NT2/D1 (cell line): Measurements from ENCODE around the gene MAP2K7.

Source experiments
- DNase-seq: peaks from one replicate; pipeline ENCODE4 v3.0.0-alpha.2; 2011; ENCODE audit warnings: low read depth, low spot score
- H3K27me3 ChIP-seq: 2 replicates; pipeline ENCODE4 v1.6.0; 2011; ENCODE audit warnings: mild to moderate bottlenecking; ENCODE audit not compliant: insufficient read length, insufficient read depth
- H3K36me3 ChIP-seq: 2 replicates; pipeline ENCODE4 v1.6.1; 2011; ENCODE audit warnings: mild to moderate bottlenecking, low read length, mixed read lengths; ENCODE audit not compliant: insufficient read depth, insufficient read length
- H3K4me1 ChIP-seq: 2 replicates; pipeline ENCODE4 v1.5.1; 2011; ENCODE audit not compliant: insufficient read depth, insufficient read length
- H3K4me3 ChIP-seq: 2 replicates; pipeline ENCODE4 v1.5.1; 2011; ENCODE audit warnings: low read depth; ENCODE audit not compliant: insufficient read length
- H3K9ac ChIP-seq: 2 replicates; pipeline ENCODE4 v1.6.0; 2011; ENCODE audit warnings: low read depth; ENCODE audit not compliant: insufficient read length
- H3K9me3 ChIP-seq: 2 replicates; pipeline ENCODE4 v1.5.1; 2011; ENCODE audit warnings: mild to moderate bottlenecking, low read length; ENCODE audit not compliant: insufficient read depth
- SUZ12 ChIP-seq: IDR thresholded peaks from 2 replicates; pipeline ENCODE4 v1.6.1; 2011; ENCODE audit not compliant: insufficient read length, insufficient read depth; ENCODE audit errors: extremely low read depth
- YY1 ChIP-seq: IDR thresholded peaks from 2 replicates; pipeline ENCODE4 v1.6.1; 2011; ENCODE audit not compliant: insufficient read length, insufficient read depth
- ZNF274 ChIP-seq: IDR thresholded peaks from 2 replicates; pipeline ENCODE4 v1.6.1; 2011; ENCODE audit warnings: mild to moderate bottlenecking, low read depth, low read length

MAP2K7 gene

DNA sequence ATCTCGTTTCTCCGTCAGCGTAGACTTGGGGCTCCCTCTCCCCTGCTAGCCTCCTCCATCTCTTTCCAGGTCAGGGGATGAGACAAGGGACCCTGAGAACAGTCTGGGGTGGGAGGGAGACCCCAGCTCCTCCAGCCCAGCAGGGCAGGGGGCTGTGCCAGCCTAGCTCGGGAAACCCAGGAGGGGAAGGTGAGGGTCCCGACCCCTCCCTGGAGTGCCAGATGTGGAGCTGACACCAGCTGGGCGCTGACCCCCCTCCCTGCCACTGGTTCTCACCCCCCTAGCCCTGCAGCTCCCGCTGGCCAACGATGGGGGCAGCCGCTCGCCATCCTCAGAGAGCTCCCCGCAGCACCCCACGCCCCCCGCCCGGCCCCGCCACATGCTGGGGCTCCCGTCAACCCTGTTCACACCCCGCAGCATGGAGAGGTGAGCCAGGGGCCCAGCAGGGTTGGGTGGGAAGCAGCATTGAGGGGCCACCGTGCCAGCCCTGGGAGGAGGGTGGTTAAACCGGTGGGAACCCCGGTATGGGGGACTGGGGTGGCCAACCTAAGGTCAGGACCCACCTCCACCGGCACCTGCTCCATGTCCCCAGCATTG lies 5.9 kb downstream of the MAP2K7 start:
- peaks cover 58% of the 10 kb centered on the region for H3K36me3 ChIP-seq

GRCh38 chr19:7910321-7911161 lies 6.9 kb downstream of the MAP2K7 start:
- no peak overlapping the region for H3K4me3 ChIP-seq
- H3K4me1 ChIP-seq, result peaks cover 14% of the 10 kb centered on the region
- no peak overlapping the region for H3K9ac ChIP-seq
- H3K27me3 ChIP-seq, result peaks cover 8% of the 10 kb centered on the region
- no peaks in the 10 kb centered on the region for H3K9me3 ChIP-seq
- TF ChIP-seq SUZ12, result no peak
- no peak for TF ChIP-seq YY1
- TF ChIP-seq ZNF274, result no peak
- H3K36me3 ChIP-seq, result peaks cover 50% of the 10 kb centered on the region
- DNase-seq, result no peak

More for the DNA sequence above, 5.9 kb downstream of the MAP2K7 start:
- no peak for DNase-seq
- Histone ChIP-seq H3K4me1 (peaks cover 20% of the 10 kb centered on the region), H3K4me3 (no peak overlapping the region), H3K9ac (no peak overlapping the region), H3K27me3 (peaks cover 1% of the 10 kb centered on the region), H3K9me3 (no peaks in the 10 kb centered on the region)
- no peak for TF ChIP-seq ZNF274
- no peak for TF ChIP-seq SUZ12
- no peak for TF ChIP-seq YY1

DNA sequence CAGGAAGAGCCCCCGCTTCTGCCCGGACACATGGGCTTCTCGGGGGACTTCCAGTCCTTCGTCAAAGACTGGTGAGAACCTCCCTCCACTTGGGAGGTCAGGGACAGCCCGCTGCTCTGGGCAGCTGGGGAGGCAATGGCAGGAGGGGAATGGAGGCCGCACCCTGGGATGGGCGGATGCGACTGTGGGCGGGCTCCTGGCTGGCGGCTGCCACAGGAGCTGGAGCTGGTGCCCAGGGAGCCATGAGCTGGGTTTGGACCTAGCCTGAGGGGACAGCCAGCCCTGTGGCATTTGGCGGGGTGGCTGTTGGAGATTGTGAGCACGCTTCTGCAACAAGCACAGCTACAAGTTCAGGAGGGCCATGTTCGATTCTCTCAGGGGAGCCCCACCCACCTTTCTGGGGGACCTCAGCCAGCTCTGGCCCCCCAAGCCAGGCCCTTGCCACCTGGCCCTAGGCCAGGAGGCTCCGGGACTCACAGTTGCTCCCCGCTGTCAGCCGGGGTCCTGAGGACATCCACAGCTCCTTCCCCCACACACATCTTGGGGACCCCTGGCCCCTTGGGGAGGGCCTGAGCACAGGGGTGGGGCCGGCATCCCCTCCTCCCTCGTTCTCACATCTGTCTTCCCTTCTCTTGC lies 7.9 kb downstream of the MAP2K7 start:
- Histone ChIP-seq H3K36me3 (peaks cover 40% of the 10 kb centered on the region), H3K4me1 (peaks cover 13% of the 10 kb centered on the region), H3K27me3 (peaks cover 17% of the 10 kb centered on the region), H3K9ac (no peak overlapping the region), H3K4me3 (no peak overlapping the region), H3K9me3 (no peaks in the 10 kb centered on the region)
- TF ChIP-seq YY1, result no peak
- no peak for TF ChIP-seq SUZ12
- no peak for TF ChIP-seq ZNF274
- DNase-seq, result no peak

GRCh38 chr19:7912144-7912696 lies 8.5 kb downstream of the MAP2K7 start:
- H3K36me3 ChIP-seq, result peaks cover 37% of the 10 kb centered on the region
- H3K4me1 ChIP-seq, result peaks cover 12% of the 10 kb centered on the region

DNA sequence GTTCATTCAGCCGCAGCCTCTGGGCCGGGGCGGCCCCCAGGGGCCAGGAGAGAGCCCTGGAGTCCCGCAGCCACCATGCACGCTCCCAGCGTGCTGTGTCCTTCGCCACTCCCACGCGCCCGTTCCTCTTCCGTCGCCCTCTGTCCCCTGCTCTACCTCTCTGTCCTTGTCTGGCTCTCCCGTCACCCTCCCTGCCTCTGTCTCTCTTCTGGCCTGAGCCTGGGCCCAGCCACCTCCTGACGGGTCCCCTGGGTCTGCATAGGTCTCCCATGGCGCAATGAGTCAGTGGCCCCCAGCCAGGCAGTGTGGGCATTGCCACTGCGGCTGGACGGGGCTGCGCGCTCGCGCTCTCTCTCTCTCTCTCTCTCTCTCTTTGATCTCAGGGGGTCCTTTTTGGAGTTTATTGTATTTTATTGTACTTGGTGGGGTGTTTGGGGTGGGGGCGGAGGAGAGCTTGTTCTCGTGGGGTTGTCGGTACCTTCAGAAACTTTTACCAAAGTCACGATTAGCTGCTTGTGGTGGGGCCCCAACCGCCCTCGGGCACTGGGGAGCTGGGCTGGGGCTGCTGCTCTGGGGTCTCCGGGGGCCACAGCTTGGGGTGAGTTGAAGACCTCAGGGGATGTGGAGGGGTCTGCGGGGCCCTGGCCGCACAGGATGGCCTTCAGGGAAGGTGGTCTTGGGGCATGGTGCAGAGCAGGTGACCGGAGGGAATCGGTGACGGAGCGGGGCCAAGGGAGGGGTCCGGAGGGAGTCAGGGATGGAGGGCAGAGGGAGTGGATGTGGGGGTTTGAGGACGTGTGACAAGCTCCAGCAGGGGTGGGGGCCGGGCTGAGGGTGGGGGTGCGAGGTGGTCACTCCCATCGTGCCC lies 9.3 kb downstream of the MAP2K7 start:
- Histone ChIP-seq H3K27me3 (peaks cover 29% of the 10 kb centered on the region), H3K4me3 (no peak overlapping the region), H3K9ac (no peak overlapping the region), H3K4me1 (peaks cover 9% of the 10 kb centered on the region), H3K9me3 (no peaks in the 10 kb centered on the region), H3K36me3 (peaks cover 35% of the 10 kb centered on the region)
- DNase-seq, result no peak
- TF ChIP-seq YY1 (no peak), ZNF274 (no peak), SUZ12 (no peak)

More at GRCh38 chr19:7912144-7912696, 8.5 kb downstream of the MAP2K7 start:
- Histone ChIP-seq H3K4me3 (no peak overlapping the region), H3K9ac (no peak overlapping the region), H3K27me3 (peaks cover 22% of the 10 kb centered on the region), H3K9me3 (no peaks in the 10 kb centered on the region)
- DNase-seq, result no peak
- TF ChIP-seq ZNF274, result no peak
- TF ChIP-seq YY1, result no peak
- TF ChIP-seq SUZ12, result no peak

- H3K9me3 ChIP-seq, result peaks cover 2% of the 10 kb centered on the region; the same call in 1 of the 2 replicates
- no peak overlapping the region for H3K9ac ChIP-seq
- H3K27me3 ChIP-seq, result peaks cover 33% of the 10 kb centered on the region
- H3K4me3 ChIP-seq, result no peak overlapping the region
- TF ChIP-seq SUZ12, result no peak
- DNase-seq, result no peak
- H3K36me3 ChIP-seq, result peaks cover 35% of the 10 kb centered on the region
- H3K4me1 ChIP-seq, result peaks cover 3% of the 10 kb centered on the region
Observed at GRCh38 chr19:7913652-7914051, 10.0 kb downstream of the MAP2K7 start.
